Neural cell (in vitro differentiated cells): ENCODE results near the gene NAA15.

Experiments
- EP300 ChIP-seq: fragments of 450-650 bp; conservative IDR thresholded peaks from 2 replicates; pipeline ENCODE4 v1.6.1; 2014; ENCODE audit warnings: antibody characterized with exemption, mild to moderate bottlenecking, moderate library complexity; ENCODE audit not compliant: poor library complexity, severe bottlenecking
- EZH2 ChIP-seq: fragments of 200-600, 300-800 bp; shearing (Covaris generic), sonication (generic); IDR thresholded peaks from 2 replicates; pipeline ENCODE4 v1.6.1; 2014; ENCODE audit warnings: antibody characterized with exemption, low read length, borderline replicate concordance, mild to moderate bottlenecking; ENCODE audit not compliant: insufficient read depth, poor library complexity, severe bottlenecking
- MXI1 ChIP-seq: fragments of 450-650 bp; conservative IDR thresholded peaks from 2 replicates; pipeline ENCODE4 v1.6.1; 2014; ENCODE audit warnings: antibody characterized with exemption, mild to moderate bottlenecking; ENCODE audit not compliant: poor library complexity, severe bottlenecking
- SMC3 ChIP-seq: fragments of 450-650 bp; conservative IDR thresholded peaks from 2 replicates; pipeline ENCODE4 v1.6.1; 2014; ENCODE audit warnings: antibody characterized with exemption, mild to moderate bottlenecking, moderate library complexity; ENCODE audit not compliant: poor library complexity
- TF ChIP-seq, protein P1 (sequence below): fragments of 450-650 bp; IDR thresholded peaks from 2 replicates; pipeline ENCODE4 v1.5.1; 2014; ENCODE audit warnings: antibody characterized with exemption, mild to moderate bottlenecking, moderate library complexity; ENCODE audit not compliant: poor library complexity, severe bottlenecking

- TF ChIP-seq MXI1: no peak
- no peak for TF ChIP-seq EZH2
- TF ChIP-seq EP300: no peak
- TF ChIP-seq, protein P1, sequence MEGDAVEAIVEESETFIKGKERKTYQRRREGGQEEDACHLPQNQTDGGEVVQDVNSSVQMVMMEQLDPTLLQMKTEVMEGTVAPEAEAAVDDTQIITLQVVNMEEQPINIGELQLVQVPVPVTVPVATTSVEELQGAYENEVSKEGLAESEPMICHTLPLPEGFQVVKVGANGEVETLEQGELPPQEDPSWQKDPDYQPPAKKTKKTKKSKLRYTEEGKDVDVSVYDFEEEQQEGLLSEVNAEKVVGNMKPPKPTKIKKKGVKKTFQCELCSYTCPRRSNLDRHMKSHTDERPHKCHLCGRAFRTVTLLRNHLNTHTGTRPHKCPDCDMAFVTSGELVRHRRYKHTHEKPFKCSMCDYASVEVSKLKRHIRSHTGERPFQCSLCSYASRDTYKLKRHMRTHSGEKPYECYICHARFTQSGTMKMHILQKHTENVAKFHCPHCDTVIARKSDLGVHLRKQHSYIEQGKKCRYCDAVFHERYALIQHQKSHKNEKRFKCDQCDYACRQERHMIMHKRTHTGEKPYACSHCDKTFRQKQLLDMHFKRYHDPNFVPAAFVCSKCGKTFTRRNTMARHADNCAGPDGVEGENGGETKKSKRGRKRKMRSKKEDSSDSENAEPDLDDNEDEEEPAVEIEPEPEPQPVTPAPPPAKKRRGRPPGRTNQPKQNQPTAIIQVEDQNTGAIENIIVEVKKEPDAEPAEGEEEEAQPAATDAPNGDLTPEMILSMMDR: no peak
- no peak for TF ChIP-seq SMC3
Measured at GRCh38 chr4:139410312-139410711, 109.0 kb downstream of the NAA15 start.
